Large intestine (tissue), 3 donors: ENCODE data around the gene CLIC4. TPM values are rescaled to one million over a fixed set of nuclear protein-coding genes. Genes with fewer than 3 reads are reported as not detected.

Experiments used
- DNase-seq, 2 donors: peaks; one replicate each; pipeline versions ENCODE4 v3.0.0 to v3.0.0-alpha.2; 2013
- H3K27ac ChIP-seq: one replicate; pipeline ENCODE4 v1.5.1; 2013; ENCODE audit warnings: low read length
- H3K27me3 ChIP-seq: 2 replicates; pipeline ENCODE4 v1.6.1; 2013; ENCODE audit warnings: low read length; ENCODE audit not compliant: control insufficient read depth, insufficient read depth
- H3K36me3 ChIP-seq: 2 replicates; pipeline ENCODE4 v1.6.1; 2013; ENCODE audit warnings: low read length; ENCODE audit not compliant: control insufficient read depth, insufficient read depth
- H3K4me1 ChIP-seq: one replicate; pipeline ENCODE4 v1.6.1; 2013; ENCODE audit warnings: low read length; ENCODE audit not compliant: control insufficient read depth, insufficient read depth
- H3K4me3 ChIP-seq: one replicate; pipeline ENCODE4 v1.5.1; 2013; ENCODE audit warnings: low read length
- H3K9me3 ChIP-seq: one replicate; pipeline ENCODE4 v1.6.1; 2013; ENCODE audit warnings: mild to moderate bottlenecking, low read depth, low read length, moderate library complexity; ENCODE audit not compliant: control insufficient read depth
- WGBS: methylation state at CpG from one replicate; pipeline ENCODE4 v1.1.5; 2013; ENCODE audit warnings: low lambda C conversion rate; ENCODE audit not compliant: insufficient coverage; 5-methylcytosine and 5-hydroxymethylcytosine counted together
- polyA plus RNA-seq: library from polyadenylated mRNA; unstranded; fragments of 120-200 nt; gene quantifications from one replicate; pipeline ENCODE4 v1.2.1, GENCODE V29; 2013

Gene CLIC4
- polyA plus RNA-seq, 1 donor: 70.3 TPM

DNA sequence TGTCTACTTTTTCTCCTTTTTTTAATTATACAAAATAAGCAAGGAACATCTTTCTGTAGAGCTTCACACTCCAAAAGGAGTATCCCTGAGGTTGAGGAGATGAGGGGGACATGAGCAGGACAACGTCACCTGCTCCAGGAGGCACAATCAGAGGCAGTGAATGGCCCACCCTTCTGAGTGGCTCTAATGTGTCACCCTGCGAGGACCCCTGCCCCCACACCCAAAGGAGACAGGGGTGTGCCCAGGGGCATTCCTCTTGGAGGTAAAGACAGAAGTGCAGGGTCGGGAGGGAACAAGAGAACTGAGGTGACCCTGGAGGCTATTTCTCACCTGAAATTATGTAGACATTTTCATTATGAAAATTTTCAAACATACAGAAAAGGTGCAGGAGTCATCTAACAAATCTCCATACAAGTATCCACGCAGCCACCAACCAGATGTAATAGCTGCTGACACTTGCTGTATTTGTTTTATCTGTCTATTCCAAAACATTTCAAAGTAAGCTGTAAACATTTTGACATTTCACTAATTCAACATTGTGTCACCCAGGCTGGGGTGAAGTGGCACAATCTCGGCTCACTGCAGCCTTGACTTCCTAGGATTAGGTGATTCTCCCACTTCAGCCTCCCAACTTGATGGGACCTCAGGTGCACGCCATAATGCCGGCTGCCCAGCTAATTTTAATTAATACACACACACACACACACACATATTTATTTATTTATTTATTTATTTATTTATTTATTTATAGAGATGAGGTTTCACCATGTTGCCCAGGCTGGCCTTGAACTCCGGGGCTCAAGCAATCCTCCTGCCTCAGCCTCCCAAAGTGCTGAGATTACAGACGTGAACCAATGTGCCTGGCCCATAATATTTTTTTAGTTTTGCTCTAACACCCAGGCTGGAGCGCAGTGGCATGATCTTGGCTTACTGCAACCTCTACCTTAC is 114.1 kb downstream of the CLIC4 start:
- Histone ChIP-seq H3K9me3 (no peaks in the 10 kb centered on the region), H3K36me3 (no peaks in the 10 kb centered on the region), H3K4me1 (peaks cover 43% of the 10 kb centered on the region), H3K27ac (no peak overlapping the region), H3K4me3 (no peak overlapping the region), H3K27me3 (no peaks in the 10 kb centered on the region)
- DNase-seq: no peak
- WGBS: 90% methylated on average over 2 of the region's 10 CpGs

DNA sequence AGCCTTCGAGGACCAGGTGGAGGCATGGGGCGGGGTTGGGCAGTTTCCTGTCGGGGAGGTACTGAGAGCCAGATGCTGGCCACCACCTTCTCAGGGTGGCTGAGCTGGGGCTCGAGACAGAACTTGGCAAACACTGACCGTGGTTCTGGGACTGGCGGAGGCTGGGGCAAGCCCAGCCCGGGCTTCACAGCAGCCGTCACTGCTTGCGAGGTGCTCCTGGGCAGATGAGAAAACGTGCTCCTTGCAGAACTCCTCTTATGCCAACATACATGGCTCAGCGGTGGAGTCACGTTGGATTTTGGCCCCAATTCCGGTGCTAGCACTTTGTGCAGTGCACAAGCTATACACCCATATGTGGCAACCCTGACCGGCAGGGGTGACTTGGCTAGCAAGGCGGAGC is 115.6 kb downstream of the CLIC4 start:
- Histone ChIP-seq H3K27me3 (no peaks in the 10 kb centered on the region), H3K4me1 (peaks cover 54% of the 10 kb centered on the region), H3K36me3 (no peaks in the 10 kb centered on the region), H3K27ac (no peak overlapping the region), H3K4me3 (no peak overlapping the region), H3K9me3 (no peaks in the 10 kb centered on the region)
- no peak for DNase-seq
- WGBS: no CpG with 5 or more reads among the region's 15 CpGs

- H3K36me3 ChIP-seq: no peaks in the 10 kb centered on the region
- H3K27me3 ChIP-seq: no peaks in the 10 kb centered on the region
- H3K27ac ChIP-seq: peak overlapping the region; percentile 60
- peak; percentile 37 to 77 for DNase-seq
- H3K4me3 ChIP-seq: no peak overlapping the region
- WGBS: 0% methylated on average over 1 of the region's 28 CpGs
- H3K9me3 ChIP-seq: no peaks in the 10 kb centered on the region
- peaks cover 56% of the 10 kb centered on the region for H3K4me1 ChIP-seq
These were observed 116.8 kb downstream of the CLIC4 start for GRCh38 chr1:24861821-24862727.

DNA sequence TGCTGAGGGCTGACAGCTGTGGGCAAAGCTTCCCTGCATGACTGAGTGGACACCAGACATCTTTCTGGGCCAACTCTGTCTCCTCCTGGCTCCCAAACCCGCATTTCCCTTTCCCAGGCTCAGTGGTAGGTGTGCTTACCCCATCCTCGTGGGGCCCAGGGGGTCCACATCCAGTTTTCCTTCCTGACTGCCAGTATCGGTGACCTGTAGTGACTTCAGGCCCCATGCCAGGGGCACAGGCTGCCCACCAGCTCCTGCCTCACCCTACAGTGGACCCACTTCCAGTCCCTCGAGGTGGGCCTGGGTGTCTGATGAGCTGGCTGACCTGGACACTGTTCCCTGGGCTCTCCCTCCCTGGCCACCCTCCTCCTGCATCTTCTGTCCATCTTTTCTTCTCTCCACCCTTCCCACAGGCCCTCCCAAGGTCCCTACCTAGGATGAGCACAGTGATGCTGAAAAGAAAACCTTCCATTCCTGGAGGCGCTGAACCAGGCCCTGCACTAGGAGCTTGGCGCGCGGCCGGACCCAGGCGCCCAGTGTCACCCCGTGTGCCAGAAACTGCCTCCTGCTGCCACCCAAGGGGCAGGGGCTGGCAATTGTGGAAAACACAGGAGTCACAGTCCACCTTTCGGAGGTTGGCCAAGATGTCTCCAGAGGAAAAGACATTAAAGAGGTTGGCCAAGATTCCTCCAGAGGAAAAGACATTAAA is 117.7 kb downstream of the CLIC4 start:
- no peak overlapping the region for H3K4me3 ChIP-seq
- no peak for DNase-seq
- H3K27ac ChIP-seq: peak overlapping the region; percentile 89
- WGBS: no CpG with 5 or more reads among the region's 12 CpGs
- H3K27me3 ChIP-seq: no peaks in the 10 kb centered on the region
- H3K4me1 ChIP-seq: peaks cover 48% of the 10 kb centered on the region
- no peaks in the 10 kb centered on the region for H3K9me3 ChIP-seq
- no peaks in the 10 kb centered on the region for H3K36me3 ChIP-seq

- Histone ChIP-seq H3K27me3 (no peaks in the 10 kb centered on the region), H3K36me3 (no peaks in the 10 kb centered on the region), H3K4me3 (no peak overlapping the region), H3K9me3 (no peaks in the 10 kb centered on the region), H3K27ac (peak overlapping the region; percentile 89), H3K4me1 (peaks cover 44% of the 10 kb centered on the region)
- peak; percentile 92 to 97 for DNase-seq
- 5% methylated on average over 3 of the region's 8 CpGs for WGBS
These were observed 119.1 kb downstream of the CLIC4 start for GRCh38 chr1:24864370-24864777.

GRCh38 chr1:24865168-24865567 is 119.9 kb downstream of the CLIC4 start:
- Histone ChIP-seq H3K36me3 (no peaks in the 10 kb centered on the region), H3K9me3 (no peaks in the 10 kb centered on the region), H3K27ac (peak overlapping the region; percentile 89), H3K4me1 (peaks cover 48% of the 10 kb centered on the region), H3K27me3 (no peaks in the 10 kb centered on the region), H3K4me3 (no peak overlapping the region)
- DNase-seq: no peak
- WGBS: no CpG with 5 or more reads among the region's 7 CpGs

- WGBS: no CpG with 5 or more reads among the region's 3 CpGs
- no peak for DNase-seq
- Histone ChIP-seq H3K27me3 (no peaks in the 10 kb centered on the region), H3K36me3 (no peaks in the 10 kb centered on the region), H3K4me3 (no peak overlapping the region), H3K9me3 (no peaks in the 10 kb centered on the region), H3K27ac (peak overlapping the region; percentile 89), H3K4me1 (peaks cover 48% of the 10 kb centered on the region)
These were observed 120.3 kb downstream of the CLIC4 start for GRCh38 chr1:24865587-24865986.

DNA sequence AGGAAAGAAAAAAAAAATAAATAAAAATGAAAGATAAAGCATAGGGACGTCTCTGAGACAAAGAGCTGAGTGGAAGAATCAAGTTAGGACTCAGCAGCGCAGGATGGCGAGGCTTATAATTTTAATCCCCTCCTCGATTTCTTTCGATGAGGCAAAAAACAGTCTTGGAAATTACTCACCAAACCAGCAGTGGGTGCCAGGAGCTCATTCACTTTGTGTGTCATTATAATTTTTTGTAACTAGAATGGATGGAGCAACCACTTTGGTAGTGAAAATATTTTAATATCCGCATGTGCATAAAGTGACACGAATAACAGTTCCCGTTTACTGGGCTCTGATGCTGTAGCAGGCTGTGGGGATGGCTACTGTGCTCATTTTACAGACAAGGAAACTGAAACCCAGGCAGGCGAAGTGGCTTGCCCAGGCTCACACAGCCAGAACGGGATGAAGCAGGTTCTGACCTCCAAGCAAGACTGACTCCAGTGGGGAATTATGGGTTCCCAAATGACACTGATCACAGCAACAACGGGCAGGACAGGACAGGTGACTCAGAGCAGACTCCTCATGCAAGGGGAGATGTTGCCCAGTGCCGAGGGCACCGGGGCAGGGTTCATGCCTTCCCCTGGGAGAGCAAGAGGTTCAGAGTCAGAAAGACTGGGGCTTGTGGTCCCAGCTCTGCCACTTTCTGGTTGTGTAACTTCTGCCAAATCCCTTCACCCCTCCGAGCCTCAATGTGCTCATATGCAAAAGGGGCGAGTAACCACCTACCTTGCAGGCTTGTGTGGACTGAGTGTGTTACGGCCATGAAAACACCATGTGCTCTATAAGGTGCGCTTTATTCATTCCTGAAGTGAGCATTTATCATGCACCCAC is 121.2 kb downstream of the CLIC4 start:
- Histone ChIP-seq H3K27me3 (no peaks in the 10 kb centered on the region), H3K9me3 (no peaks in the 10 kb centered on the region), H3K36me3 (no peaks in the 10 kb centered on the region), H3K4me1 (peaks cover 46% of the 10 kb centered on the region), H3K4me3 (no peak overlapping the region), H3K27ac (no peak overlapping the region)
- peak in 1 of 2 donors; percentile 43 for DNase-seq
- WGBS: 97% methylated on average over 3 of the region's 17 CpGs

DNA sequence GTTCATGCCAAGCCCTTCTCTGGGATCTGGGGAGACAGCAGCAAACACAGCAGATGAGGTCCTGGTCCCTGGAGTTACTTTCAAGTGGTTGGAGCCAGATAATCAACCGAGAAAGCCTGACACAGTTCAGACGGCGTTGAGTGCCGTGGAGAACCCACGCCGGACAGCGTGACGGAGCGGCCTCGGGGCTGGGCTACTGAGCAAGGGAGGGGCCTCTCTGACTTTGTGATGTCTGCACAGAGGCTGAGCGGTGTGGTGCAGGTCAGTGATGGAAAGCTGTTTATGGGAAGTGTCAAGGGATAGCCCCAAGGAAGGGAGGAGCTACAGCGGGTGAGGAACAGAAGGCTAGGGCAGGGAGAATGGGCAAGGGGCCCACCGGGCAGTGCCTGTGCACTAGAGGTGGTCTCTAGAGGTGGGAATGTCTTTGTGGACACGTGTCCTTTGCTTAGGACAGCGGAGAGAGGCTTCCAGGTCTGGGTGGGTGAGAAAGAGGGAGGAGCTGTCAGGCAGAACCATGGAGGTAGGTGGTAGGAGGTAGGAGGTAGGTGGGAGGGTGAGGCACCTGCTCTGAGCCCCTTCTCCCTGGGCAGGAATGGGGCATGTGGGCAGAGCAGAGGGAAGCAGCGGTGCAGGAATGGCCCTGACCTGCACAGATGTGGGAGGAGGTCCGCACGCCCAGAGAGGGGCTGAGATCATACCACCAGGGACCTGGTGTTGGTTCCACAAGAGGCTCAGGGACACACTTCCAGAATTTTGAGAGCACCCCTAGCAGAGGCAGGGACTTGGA is 122.0 kb downstream of the CLIC4 start:
- Histone ChIP-seq H3K9me3 (no peaks in the 10 kb centered on the region), H3K36me3 (no peaks in the 10 kb centered on the region), H3K4me3 (no peak overlapping the region), H3K27me3 (no peaks in the 10 kb centered on the region), H3K27ac (no peak overlapping the region), H3K4me1 (peaks cover 38% of the 10 kb centered on the region)
- no peak for DNase-seq
- no CpG with 5 or more reads among the region's 18 CpGs for WGBS
